HFFc6 (cell line): Measurements from ENCODE around the gene SOCS7. TPM values are rescaled to one million over a fixed set of nuclear protein-coding genes. Genes with fewer than 3 reads are reported as not detected.

Source experiments
- DNase-seq: peaks from one replicate; pipeline ENCODE4 v3.0.0-alpha.2; 2018
- H3K27ac Mint-ChIP-seq: 2 replicates; pipeline ENCODE4 v1.8.0; 2020; ENCODE audit warnings: mild to moderate bottlenecking, mixed read lengths
- H3K27me3 Mint-ChIP-seq: 2 replicates; pipeline ENCODE4 v1.8.0; 2021; ENCODE audit warnings: mild to moderate bottlenecking, moderate library complexity, mixed read lengths; ENCODE audit not compliant: insufficient read depth
- H3K36me3 Mint-ChIP-seq: 2 replicates; pipeline ENCODE4 v1.8.0; 2021; ENCODE audit warnings: low read depth, mixed read lengths
- H3K4me1 Mint-ChIP-seq: 2 replicates; pipeline ENCODE4 v1.8.0; 2020; ENCODE audit warnings: low read depth, mixed read lengths
- H3K4me3 Mint-ChIP-seq: 2 replicates; pipeline ENCODE4 v1.8.0; 2020; ENCODE audit warnings: mild to moderate bottlenecking, moderate library complexity, mixed read lengths
- H3K9me3 Mint-ChIP-seq: 2 replicates; pipeline ENCODE4 v1.8.0; 2020; ENCODE audit warnings: mild to moderate bottlenecking, mixed read lengths
- total RNA-seq, 6 experiments: library from RNA; stranded (reverse); fragmentation: NEBNext Ultra II Directional; extraction: Animal tissue kit (Norgen Biotek cat#: 25700); gene quantifications; 2 replicates in 1 of 6; 3 replicates in 5 of 6; pipeline ENCODE4 v1.2.3, GENCODE V29; 2021
- TF ChIP-seq, protein P1 (sequence below): fragments of 200-600 bp; sonication (generic); IDR thresholded peaks from 2 replicates; pipeline ENCODE4 v1.5.0; 2021; ENCODE audit warnings: antibody characterized with exemption, mild to moderate bottlenecking

The SOCS7 gene
- total RNA-seq, 6 experiments from 2014 or later: 9.7 to 13.8 (median 11.1) TPM

DNA sequence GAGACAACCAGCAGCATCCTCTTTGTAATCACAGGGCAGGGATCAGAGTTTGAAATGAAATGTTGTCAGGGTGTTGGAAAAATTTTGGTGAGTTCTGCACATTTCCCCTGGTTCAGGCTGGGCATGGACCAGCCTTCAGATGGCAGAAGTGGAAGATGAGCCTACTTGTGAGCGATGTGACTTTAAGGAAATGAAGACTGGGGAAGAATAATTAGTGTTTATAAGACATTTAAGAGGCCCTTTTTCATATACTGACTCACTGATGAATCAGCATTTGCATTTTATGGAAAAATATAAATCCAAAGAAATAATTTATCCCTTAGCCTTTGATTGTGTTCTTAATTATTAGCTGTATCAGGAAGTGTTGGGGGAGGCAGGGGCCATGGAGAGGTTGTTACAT lies 28.7 kb upstream of the SOCS7 start:
- Mint-ChIP-seq H3K9me3 (no peaks in the 10 kb centered on the region), H3K4me1 (peaks cover 10% of the 10 kb centered on the region), H3K36me3 (peaks cover 11% of the 10 kb centered on the region; the same call in 1 of the 2 replicates), H3K4me3 (no peak overlapping the region), H3K27ac (peak overlapping the region; percentile 5; the same call in 1 of the 2 replicates), H3K27me3 (peaks cover 6% of the 10 kb centered on the region)
- TF ChIP-seq, protein P1, sequence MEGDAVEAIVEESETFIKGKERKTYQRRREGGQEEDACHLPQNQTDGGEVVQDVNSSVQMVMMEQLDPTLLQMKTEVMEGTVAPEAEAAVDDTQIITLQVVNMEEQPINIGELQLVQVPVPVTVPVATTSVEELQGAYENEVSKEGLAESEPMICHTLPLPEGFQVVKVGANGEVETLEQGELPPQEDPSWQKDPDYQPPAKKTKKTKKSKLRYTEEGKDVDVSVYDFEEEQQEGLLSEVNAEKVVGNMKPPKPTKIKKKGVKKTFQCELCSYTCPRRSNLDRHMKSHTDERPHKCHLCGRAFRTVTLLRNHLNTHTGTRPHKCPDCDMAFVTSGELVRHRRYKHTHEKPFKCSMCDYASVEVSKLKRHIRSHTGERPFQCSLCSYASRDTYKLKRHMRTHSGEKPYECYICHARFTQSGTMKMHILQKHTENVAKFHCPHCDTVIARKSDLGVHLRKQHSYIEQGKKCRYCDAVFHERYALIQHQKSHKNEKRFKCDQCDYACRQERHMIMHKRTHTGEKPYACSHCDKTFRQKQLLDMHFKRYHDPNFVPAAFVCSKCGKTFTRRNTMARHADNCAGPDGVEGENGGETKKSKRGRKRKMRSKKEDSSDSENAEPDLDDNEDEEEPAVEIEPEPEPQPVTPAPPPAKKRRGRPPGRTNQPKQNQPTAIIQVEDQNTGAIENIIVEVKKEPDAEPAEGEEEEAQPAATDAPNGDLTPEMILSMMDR: no peak
- DNase-seq: no peak

DNA sequence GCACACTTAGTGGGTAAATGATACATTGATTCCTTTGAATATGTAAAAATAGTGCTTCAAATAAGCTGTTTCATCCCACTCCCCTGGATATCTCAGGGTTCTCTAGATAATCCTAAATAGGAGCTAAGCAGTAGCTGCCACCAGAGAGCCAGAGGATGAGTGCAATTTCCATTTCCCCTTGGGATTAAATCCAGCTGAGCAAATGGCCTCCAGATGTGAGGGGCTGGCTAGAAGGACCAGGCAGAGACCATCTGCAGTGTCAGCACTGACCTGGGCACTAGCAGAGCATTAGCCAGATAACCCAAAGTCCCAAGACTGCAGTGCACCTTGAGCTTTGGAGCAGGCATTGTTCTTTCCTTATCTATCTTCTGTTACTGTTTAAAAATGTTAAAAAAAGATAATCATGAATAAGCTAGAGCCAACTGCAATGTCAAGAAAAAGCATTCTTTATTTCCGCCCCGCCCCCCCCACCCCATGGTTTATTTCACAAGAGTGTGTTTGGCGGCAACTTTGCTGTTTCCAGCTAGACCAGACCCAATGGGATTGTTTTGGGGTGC lies 27.4 kb upstream of the SOCS7 start:
- TF ChIP-seq, protein P1: no peak
- Mint-ChIP-seq H3K27me3 (peaks cover 14% of the 10 kb centered on the region), H3K4me1 (peaks cover 9% of the 10 kb centered on the region), H3K27ac (no peak overlapping the region), H3K4me3 (no peak overlapping the region), H3K9me3 (no peaks in the 10 kb centered on the region), H3K36me3 (peaks cover 11% of the 10 kb centered on the region; the same call in 1 of the 2 replicates)
- DNase-seq: no peak

DNA sequence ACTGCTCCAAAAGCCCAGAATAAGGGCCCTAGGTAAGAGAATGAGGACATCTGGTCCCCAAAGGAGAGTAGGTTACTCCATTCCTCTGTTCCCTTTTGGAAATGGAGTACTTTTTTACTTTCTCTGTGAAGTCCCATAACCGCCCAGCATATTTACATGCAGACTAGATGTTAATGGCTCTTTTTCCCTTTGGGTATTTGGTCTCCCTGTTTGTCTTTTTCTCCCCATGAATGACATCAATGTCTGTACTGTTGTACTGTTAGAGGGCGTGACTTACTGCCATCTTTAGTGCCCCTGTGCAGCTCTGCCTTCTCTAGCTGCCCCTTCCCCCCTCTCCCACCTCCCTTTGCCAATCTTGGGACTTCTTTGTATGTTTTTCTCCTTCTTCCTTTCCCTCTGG lies 26.9 kb upstream of the SOCS7 start:
- TF ChIP-seq, protein P1: no peak
- DNase-seq: no peak
- Mint-ChIP-seq H3K4me3 (no peak overlapping the region), H3K4me1 (peaks cover 9% of the 10 kb centered on the region), H3K36me3 (peaks cover 11% of the 10 kb centered on the region; the same call in 1 of the 2 replicates), H3K27ac (no peak overlapping the region), H3K27me3 (peaks cover 14% of the 10 kb centered on the region), H3K9me3 (no peaks in the 10 kb centered on the region)

DNA sequence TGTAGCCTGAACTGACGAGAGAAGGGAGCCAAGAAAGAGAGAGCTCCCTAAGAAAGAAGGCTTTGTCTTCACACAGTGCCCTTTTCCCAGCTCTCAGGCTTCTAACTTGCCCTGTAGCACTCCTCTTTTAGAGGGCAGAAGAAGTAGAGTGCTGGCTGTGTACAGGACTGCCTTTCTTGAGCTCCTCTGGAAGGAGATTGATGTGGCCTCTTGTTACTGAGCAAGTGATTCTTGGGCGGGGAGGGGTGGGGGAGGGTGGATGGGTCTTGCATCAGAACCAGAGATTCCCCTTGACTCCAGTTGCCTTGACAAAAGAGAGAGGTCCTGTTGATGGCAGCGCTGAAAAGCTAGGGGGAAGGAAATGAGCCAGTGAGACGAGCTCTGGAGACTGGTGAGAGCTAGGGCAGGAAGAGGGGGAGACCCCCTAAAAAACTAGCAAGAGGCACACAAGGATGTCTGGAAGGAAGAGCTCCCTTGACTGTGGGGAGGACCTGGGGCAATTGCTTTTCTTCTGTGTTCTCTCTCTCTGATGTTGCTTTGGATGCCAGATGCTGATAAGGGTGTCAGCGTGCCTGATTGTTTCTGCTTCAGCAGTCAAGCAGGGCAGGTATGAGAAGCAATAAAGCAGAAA lies 26.3 kb upstream of the SOCS7 start:
- TF ChIP-seq, protein P1: no peak
- peaks cover 7% of the 10 kb centered on the region; the same call in 1 of the 2 replicates for H3K36me3 Mint-ChIP-seq
- H3K27ac Mint-ChIP-seq: no peak overlapping the region
- peaks cover 18% of the 10 kb centered on the region for H3K27me3 Mint-ChIP-seq
- H3K9me3 Mint-ChIP-seq: no peaks in the 10 kb centered on the region
- peaks cover 9% of the 10 kb centered on the region for H3K4me1 Mint-ChIP-seq
- DNase-seq: no peak
- H3K4me3 Mint-ChIP-seq: no peak overlapping the region

DNA sequence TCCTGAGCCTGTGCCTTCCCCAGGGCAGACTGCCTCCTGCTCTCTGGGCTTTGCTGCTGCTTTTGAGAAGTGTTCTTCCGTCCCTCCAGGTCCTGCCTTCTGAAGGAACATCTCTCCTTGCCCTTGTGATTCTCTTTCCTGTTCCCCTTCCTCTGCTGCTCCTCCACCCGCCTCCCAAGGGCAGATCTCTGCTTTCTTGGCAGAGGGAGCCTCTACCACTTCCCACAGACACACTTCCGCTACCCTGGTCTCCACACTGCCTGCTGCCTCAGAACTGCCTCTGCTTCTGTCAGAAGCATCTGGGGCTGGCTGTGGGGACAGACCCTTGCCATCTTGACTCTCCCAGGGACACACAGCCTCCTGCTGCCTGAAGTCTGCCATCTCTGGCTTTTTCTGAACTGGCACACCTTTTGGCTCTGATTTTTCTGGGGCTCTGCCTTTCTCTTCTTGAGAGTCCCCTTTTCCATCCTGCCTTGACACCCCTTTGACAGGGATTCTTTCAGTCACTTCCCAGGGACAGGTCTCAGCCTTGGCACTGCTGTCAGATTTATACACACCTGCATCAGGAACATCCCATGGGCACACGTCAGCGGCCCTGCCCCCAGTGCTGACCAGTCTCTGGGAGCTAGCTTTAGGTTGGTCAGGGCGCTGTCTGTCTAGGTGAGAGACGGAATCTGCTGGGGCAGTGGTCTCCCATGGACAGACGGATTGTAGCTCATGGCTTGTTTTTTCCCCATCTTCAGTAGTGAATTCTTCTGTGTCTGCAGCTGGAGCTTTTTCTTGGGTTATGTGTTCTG lies 24.4 kb upstream of the SOCS7 start:
- no peak overlapping the region for H3K4me3 Mint-ChIP-seq
- TF ChIP-seq, protein P1: no peak
- peaks cover 6% of the 10 kb centered on the region; the same call in 1 of the 2 replicates for H3K36me3 Mint-ChIP-seq
- H3K4me1 Mint-ChIP-seq: peaks cover 9% of the 10 kb centered on the region
- no peak for DNase-seq
- H3K27me3 Mint-ChIP-seq: peaks cover 24% of the 10 kb centered on the region
- no peaks in the 10 kb centered on the region for H3K9me3 Mint-ChIP-seq
- H3K27ac Mint-ChIP-seq: no peak overlapping the region
